Subcutaneous adipose tissue (tissue), 4 donors: ENCODE results near the gene CAST. TPM values are rescaled to one million over a fixed set of nuclear protein-coding genes. Genes with fewer than 3 reads are reported as not detected.

ENCODE experiments used
- CTCF ChIP-seq: fragments of 450-650 bp; IDR thresholded peaks from one replicate; pipeline ENCODE4 v1.5.1; 2016; ENCODE audit warnings: low read depth, mild to moderate bottlenecking, control low read depth, antibody characterized with exemption, moderate library complexity
- total RNA-seq, 4 donors: library from RNA; depleted of rRNA; stranded (reverse); fragments of >200 nt; gene quantifications; one replicate each; pipeline ENCODE4 v1.1.0, GENCODE V29; 2016

The CAST gene
- total RNA-seq, 4 donors from 2014 or later = 296 to 432 (median 373) TPM

DNA sequence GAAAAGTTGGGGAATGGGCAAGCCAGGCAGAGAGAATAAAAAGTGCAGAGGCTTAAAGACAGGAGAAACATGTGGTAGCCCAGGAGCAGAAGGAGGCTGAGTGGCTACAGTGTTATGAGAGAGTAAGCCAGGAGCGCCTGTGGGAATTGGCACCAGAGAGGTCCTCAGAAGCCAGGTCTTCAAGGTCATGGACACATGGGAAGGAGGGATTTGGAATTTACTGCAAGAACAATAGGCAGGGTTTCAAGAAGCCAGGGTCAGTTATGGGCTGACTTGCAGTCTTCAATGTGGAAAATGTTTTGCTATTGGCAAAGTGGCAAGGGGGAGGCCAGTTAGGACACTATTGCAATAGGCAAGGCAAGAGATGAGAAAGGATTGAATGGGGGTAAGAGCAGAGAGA, 116.2 kb downstream of the CAST start:
- no peak for TF ChIP-seq CTCF

GRCh38 chr5:96780626-96781025, 118.5 kb downstream of the CAST start:
- no peak for TF ChIP-seq CTCF

DNA sequence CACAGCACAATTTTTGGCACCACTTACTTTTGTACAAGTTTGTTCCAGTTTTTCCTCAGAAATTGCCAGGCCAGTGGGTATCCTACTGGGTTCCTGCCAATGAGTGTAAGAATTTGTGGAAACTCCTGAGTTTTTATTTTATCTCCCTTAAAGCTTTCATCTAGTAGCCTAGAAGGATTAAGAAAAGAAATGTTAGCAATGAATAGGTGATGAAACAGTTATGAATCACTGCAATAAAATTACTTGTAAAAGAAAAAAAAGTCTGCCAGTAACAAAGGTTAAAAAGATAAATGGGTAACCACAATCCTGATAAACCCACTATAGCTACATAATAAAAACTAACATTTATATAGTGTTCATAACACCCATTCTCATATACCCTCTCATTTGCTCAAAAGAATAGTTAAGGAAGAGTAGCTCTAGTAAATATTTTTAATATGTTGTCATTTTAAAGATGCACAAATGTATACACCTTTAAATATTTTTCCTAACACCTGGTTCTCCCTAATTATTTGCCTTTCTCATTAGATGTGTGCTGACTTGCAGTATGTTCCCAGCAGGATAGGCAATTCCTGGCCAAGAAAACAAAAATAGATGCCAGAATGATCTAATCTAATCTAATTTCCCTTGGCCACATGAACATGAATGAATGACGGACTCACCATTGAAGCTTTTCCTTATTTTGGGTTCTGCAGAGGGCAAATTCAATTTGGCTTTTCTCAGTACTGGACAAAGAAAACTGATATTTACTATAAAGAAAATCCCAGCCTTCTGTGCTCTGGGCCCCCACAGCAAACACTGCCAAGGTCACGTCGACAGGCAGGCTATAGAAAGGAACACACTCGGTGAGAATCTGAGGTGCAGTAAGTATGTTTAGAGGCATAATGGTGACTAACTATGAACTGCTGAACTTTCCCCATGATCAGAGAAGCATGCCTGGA, 119.1 kb downstream of the CAST start:
- no peak for TF ChIP-seq CTCF

GRCh38 chr5:96783326-96783725, 121.2 kb downstream of the CAST start:
- TF ChIP-seq CTCF = no peak

DNA sequence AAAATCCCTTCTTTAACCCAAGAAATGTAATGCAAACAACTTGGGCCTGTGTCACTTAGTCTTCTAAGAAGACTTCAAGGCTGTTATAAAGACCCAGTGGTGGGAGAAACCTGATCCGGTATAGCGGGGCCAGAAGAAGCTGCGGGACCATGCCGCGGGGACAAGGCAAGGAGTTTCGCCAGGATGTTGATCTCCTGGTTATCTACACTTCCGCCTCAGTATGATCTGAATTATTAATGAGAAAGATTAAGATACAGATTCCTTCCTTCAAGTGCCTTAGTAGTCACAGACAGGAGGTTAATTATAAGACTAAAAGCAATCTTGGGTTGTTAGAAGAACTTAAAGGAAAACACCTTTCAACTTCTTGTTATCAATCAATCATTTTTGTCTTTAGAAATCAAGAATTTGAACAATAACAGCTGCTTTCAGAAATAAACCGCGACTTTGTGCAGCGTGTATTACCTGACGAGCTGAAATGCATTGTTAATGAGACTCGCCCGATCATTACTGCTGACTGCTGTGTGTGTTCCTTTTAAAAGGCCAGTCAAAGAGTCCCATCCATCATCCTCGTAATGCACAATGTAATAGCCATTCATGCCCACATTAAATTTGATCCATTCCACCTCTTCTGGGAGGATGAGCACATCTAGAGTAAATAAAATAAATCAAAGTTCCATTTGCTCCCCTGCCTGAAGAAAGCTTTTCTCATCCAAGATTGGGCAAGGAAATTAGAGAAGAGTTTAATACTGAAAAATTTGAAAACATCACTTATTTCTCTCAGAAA, 123.3 kb downstream of the CAST start:
- TF ChIP-seq CTCF = no peak

- TF ChIP-seq CTCF = no peak
Observed at GRCh38 chr5:96788112-96788749, 126.1 kb downstream of the CAST start.
